ENCODE data around the gene ASPM. TPM values are rescaled to one million over a fixed set of nuclear protein-coding genes. Genes with fewer than 3 reads are reported as not detected.

ASPM gene
- total RNA-seq, 1 experiment from 2014 or later, result 29.9 TPM

- H3K36me3 ChIP-seq (ENCODE audit: control insufficient read depth in 1 of 2, insufficient read depth in 2 of 2, low read length in 2 of 2), result peaks cover 26 to 31% of the 10 kb centered on the region in 2 experiments
- H3K79me2 ChIP-seq (ENCODE audit: insufficient read depth, low read length), result no peaks in the 10 kb centered on the region
- no peak overlapping the region for H2AFZ ChIP-seq (ENCODE audit: low read depth, low read length, poor library complexity, severe bottlenecking)
- intact Hi-C loops (cut with micrococcal nuclease), result no loop called here
- TF ChIP-seq EZH2phosphoT487 (IDR thresholded peaks at IDR 0.05; ENCODE audit: borderline replicate concordance), result no peak
- TF ChIP-seq REST (IDR thresholded peaks at IDR 0.05; ENCODE audit: low read depth), result no peak
- no peak for TF ChIP-seq EZH2 (IDR thresholded peaks at IDR 0.05)
- TF ChIP-seq SRF (IDR thresholded peaks at IDR 0.05; ENCODE audit: low read depth), result no peak
- TF ChIP-seq POLR2A (IDR thresholded peaks at IDR 0.05; ENCODE audit: borderline replicate concordance, extremely low read depth, insufficient read depth, insufficient read length), result no peak
- TF ChIP-seq ATF3 (IDR thresholded peaks at IDR 0.05), result no peak
- TF ChIP-seq MAX (IDR thresholded peaks at IDR 0.05), result no peak
- no peak for TF ChIP-seq POLR2AphosphoS5 (IDR thresholded peaks at IDR 0.05; ENCODE audit: low read depth, low read length)
- TF ChIP-seq SIN3A (IDR thresholded peaks at IDR 0.05; ENCODE audit: low read depth), result no peak
- no peak for TF ChIP-seq FOSL1 (IDR thresholded peaks at IDR 0.05; ENCODE audit: low read depth)
- no peak for TF ChIP-seq RAD21 (IDR thresholded peaks at IDR 0.05; ENCODE audit: low read depth)
- no peak for TF ChIP-seq SP1 (IDR thresholded peaks at IDR 0.05; ENCODE audit: low read depth)
- no peak for TF ChIP-seq EGR1 (IDR thresholded peaks at IDR 0.05; ENCODE audit: low read depth)
- no peak for TF ChIP-seq CEBPB (IDR thresholded peaks at IDR 0.05; ENCODE audit: low read depth)
- no peaks in the 10 kb centered on the region for H4K20me1 ChIP-seq (ENCODE audit: insufficient read depth)
- no peak overlapping the region for H3K9ac ChIP-seq (ENCODE audit: low read length)
- H3K9me3 ChIP-seq (ENCODE audit: control insufficient read depth in 1 of 2, insufficient read depth in 1 of 2, low read depth in 1 of 2, low read length in 2 of 2), result peaks cover 0 to 5% of the 10 kb centered on the region in 2 experiments; a peak in 1 of 4 replicates
- H3K27ac ChIP-seq (ENCODE audit: low read depth, low read length), result no peak overlapping the region
- BruUV-seq (replicated peaks), result no TSS peak
- no peaks in the 10 kb centered on the region for H3K4me1 ChIP-seq (ENCODE audit: control insufficient read depth in 1 of 2, insufficient read depth in 2 of 2, low read length in 2 of 2)
- no peak overlapping the region for H3K4me3 ChIP-seq (replicated peaks in 1 of 2; ENCODE audit: low read depth in 1 of 2, low read length in 2 of 2)
- no peaks in the 10 kb centered on the region for H3K27me3 ChIP-seq (ENCODE audit: insufficient read depth, low read length)
- CTCF ChIA-PET, result no interaction called here
- RAD21 ChIA-PET (ENCODE audit: low non-redundant PET in 1 of 2, low total read pairs in 2 of 2, uncharacterized antibody in 2 of 2, unreplicated experiment in 2 of 2), result no interaction called here
- no peaks in the 10 kb centered on the region for H3K9me2 ChIP-seq (ENCODE audit: insufficient read depth)
- POLR2A ChIA-PET, result no interaction called here
- DNase-seq (ENCODE audit: low read depth, low spot score) (no peak), ATAC-seq (no peak; the same call in 1 of the 2 replicates)
- H3K4me2 ChIP-seq (ENCODE audit: low read length), result no peak overlapping the region
Measured at GRCh38 chr1:197081117-197081753, 65.2 kb downstream of the ASPM start.

Data from HCT116 (cell line).